ENCODE measurements around the gene SEC61B.

SEC61B gene

DNA sequence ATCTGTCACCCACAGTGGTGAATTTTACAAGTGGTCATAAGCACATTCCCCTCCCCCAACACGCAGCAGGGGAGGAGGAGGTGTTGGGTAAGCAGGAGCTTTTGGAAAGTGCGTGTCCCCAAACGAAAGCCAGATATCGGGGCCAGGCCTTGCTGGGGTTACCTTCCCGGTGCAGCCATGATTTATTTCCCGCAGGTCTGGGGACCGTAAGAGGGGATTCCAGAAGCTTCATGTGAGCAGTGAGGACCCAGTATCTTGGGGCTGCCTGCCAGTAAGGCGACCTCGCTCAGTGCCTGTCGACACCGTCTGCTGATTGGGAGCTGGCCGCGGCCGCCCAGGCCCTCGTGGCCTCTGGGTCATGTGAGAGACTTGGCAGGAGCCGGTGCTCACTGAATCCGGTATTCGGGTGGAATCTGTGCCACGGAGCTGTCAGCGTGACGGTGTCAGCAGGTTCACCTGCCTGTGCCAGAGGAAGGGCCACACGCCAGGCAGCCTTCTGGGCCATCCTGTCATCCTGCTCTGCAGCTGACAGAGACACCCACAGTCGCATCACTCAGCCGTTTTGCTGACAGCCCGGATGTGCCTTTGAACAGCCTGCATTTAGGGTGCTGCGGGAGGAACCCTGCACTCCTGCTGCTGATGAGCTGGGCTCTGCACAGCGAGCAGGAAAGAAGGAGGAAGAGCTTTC lies 37.3 kb downstream of the SEC61B start:
- peak overlapping the region; percentile 44 for H3K4me3 ChIP-seq (ENCODE audit: low read length)
- TF ChIP-seq, protein P1, sequence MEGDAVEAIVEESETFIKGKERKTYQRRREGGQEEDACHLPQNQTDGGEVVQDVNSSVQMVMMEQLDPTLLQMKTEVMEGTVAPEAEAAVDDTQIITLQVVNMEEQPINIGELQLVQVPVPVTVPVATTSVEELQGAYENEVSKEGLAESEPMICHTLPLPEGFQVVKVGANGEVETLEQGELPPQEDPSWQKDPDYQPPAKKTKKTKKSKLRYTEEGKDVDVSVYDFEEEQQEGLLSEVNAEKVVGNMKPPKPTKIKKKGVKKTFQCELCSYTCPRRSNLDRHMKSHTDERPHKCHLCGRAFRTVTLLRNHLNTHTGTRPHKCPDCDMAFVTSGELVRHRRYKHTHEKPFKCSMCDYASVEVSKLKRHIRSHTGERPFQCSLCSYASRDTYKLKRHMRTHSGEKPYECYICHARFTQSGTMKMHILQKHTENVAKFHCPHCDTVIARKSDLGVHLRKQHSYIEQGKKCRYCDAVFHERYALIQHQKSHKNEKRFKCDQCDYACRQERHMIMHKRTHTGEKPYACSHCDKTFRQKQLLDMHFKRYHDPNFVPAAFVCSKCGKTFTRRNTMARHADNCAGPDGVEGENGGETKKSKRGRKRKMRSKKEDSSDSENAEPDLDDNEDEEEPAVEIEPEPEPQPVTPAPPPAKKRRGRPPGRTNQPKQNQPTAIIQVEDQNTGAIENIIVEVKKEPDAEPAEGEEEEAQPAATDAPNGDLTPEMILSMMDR (conservative IDR thresholded peaks at IDR 0.05; ENCODE audit: low read length), result no peak
- DNase-seq (ENCODE audit: low read depth), result peak; percentile 40

DNA sequence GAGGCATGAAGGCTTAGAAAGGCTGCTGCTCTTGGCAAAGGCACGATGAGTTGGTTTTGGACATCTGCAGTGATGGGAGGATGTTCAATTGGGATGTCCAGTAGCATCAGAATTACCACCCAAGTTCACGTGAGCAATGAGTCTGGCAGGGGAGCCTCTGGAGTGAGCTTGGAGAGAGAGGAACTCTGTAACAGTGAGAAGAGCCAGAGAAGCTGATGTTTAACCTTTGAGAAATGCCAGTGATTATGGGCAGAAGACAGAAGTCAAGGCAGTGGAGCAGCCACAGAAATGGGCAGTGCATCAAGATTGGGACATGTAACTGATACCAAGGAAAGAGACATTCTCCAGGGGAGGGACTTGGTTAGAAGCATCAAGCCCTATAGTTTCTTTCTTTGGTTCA lies 39.8 kb downstream of the SEC61B start:
- no peak overlapping the region for H3K4me3 ChIP-seq (ENCODE audit: low read length)
- TF ChIP-seq, protein P1 (conservative IDR thresholded peaks at IDR 0.05; ENCODE audit: low read length), result no peak
- no peak for DNase-seq (ENCODE audit: low read depth)

DNA sequence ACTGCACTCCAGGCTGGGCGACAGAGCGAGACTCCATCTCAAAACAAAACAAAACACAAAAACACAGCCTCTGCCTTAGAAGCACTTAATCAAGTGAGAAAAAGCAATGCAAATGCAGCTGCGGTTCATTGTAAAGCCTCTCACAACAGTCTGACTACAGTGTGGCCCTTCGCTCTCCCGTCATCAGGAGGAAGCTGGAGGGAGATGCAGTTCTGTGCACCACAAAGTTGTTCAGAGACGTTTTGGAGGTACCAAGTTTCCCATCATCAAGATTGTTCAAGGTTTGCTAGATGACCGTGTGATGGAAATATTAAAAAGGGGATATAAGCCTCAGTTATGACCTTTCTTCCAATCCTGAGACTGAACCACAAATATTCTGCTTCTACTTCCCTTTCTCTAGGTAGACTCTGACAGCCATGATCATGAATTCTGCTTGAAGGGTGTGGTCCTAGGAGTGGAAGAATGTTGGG lies 40.9 kb downstream of the SEC61B start:
- DNase-seq (ENCODE audit: low read depth), result no peak
- TF ChIP-seq, protein P1 (conservative IDR thresholded peaks at IDR 0.05; ENCODE audit: low read length), result no peak
- no peak overlapping the region for H3K4me3 ChIP-seq (ENCODE audit: low read length)

DNA sequence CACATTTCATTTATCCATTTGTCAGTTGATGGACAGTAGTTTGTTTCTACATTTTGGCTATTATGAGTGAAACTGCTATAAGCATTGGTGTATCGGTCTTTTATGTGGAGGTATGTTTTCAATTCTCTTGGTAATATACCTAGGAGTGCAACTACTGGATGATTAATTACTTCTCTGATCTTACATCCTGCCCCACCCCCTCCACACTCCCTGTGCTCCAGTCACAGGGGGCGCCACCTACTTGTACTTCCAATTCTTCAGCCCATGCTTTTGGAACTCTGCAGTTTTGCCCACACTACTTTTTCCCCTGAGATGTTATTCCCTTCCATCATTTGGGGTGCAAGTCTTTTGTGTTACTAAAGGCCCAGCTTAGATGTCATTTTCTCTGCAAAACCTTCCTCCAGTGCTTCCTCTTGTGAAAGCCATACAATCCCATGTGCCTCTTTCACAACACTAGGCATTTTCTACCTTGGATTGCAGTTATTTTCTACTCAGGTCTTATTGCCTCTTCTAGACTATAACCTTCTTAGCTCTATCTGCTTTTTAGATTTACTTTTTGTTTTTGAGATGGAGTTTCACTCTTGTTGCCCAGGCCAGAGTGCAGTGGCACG lies 42.1 kb downstream of the SEC61B start:
- TF ChIP-seq, protein P1 (conservative IDR thresholded peaks at IDR 0.05; ENCODE audit: low read length), result peak; percentile 29; the same call in 1 of the 2 replicates
- H3K4me3 ChIP-seq (ENCODE audit: low read length), result no peak overlapping the region
- no peak for DNase-seq (ENCODE audit: low read depth)

DNA sequence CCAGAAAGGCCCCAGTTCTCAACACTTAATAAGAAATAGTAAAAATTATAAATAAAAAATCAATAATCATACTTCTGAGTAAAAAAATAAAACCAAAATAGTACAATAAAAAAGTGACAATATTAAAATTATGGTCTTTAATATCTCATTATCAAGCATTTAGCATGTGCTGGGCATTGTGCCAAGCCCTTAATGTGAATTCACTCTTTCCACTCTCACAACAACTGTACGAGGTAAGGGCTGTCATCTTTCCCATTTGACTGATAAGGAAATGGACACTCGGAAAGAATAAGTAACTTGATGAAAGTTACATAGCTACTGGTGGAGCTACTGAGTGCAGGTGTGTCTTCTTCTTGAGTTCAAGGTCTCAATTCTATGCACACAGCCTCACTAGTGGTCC lies 43.6 kb downstream of the SEC61B start:
- DNase-seq (ENCODE audit: low read depth), result no peak
- H3K4me3 ChIP-seq (ENCODE audit: low read length), result no peak overlapping the region
- TF ChIP-seq, protein P1 (conservative IDR thresholded peaks at IDR 0.05; ENCODE audit: low read length), result no peak

DNA sequence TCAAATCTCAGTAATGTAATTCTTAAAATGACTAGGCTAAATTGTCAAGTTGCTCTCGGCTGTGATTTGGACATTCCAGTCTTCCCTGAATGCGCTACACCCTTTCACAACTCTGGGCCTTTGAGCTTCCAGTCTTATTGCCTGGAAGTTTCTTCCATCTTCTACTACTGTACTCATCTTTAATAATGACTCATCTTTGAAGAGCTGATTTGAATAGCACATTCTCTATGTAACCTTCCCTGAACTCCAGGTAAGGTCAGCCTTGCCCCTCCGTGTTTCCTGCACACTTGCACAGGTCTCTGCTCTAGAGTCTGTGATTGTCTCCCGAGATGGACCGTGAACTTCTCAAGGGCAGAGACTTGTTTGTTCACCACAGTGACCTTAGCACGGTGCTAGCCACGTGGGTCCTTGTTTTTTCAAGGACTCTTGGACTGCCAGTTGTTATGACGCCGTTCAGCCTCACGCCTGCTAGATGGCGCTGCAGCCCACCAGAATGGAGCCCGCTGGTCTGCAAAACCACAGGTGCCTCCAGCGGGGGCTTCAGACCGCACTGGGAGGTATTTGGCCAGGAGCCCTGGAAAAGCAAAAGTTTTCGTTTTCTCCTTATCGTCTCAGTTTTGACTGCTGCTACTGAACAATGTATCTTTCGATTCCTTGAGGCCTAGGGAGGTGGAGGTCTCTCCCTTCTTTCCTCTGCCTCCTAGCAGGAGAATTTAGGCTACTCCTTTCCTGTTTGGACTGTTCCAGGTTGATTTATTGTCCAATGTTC lies 44.4 kb downstream of the SEC61B start:
- TF ChIP-seq, protein P1 (conservative IDR thresholded peaks at IDR 0.05; ENCODE audit: low read length), result peak; percentile 90
- peak; percentile 56 for DNase-seq (ENCODE audit: low read depth)
- no peak overlapping the region for H3K4me3 ChIP-seq (ENCODE audit: low read length)
